Esophagus muscularis mucosa (tissue), 4 donors: Measurements from ENCODE around the gene PLEK. TPM values are rescaled to one million over a fixed set of nuclear protein-coding genes. Genes with fewer than 3 reads are reported as not detected.

ENCODE experiments used
- DNase-seq: peaks from one replicate; pipeline ENCODE4 v3.0.0-alpha.2; 2017; ENCODE audit errors: extremely low spot score
- H3K27ac ChIP-seq, 4 donors: fragments of 200-600 bp; sonication (generic); replicated peaks in 1 of 4; 1 replicate in 3 of 4; 2 replicates in 1 of 4; pipeline ENCODE4 v1.5.1; 2016 to 2019; ENCODE audit warnings: mild to moderate bottlenecking in 1 of 4
- H3K27me3 ChIP-seq, 4 donors: fragments of 200-600 bp; sonication (generic); one replicate each; pipeline versions ENCODE4 v1.5.1 to v1.6.0; 2016 to 2019
- H3K36me3 ChIP-seq, 4 donors: fragments of 200-600 bp; sonication (generic); one replicate each; pipeline ENCODE4 v1.5.1; 2016 to 2019
- H3K4me1 ChIP-seq, 4 donors: fragments of 200-600 bp; sonication (generic); one replicate each; pipeline ENCODE4 v1.5.1; 2016 to 2019
- H3K4me3 ChIP-seq, 4 donors: fragments of 200-600 bp; sonication (generic); 1 replicate in 2 of 4; 2 replicates in 2 of 4; pipeline ENCODE4 v1.5.1; 2016 to 2019; ENCODE audit warnings: mild to moderate bottlenecking in 4 of 4, moderate library complexity in 1 of 4
- H3K9me3 ChIP-seq, 4 donors: fragments of 200-600 bp; sonication (generic); 1 replicate in 3 of 4; 2 replicates in 1 of 4; pipeline ENCODE4 v1.5.1; 2016 to 2019
- EP300 ChIP-seq: sonication (generic); formaldehyde crosslinking; IDR thresholded peaks from one replicate; pipeline ENCODE4 v1.6.1; 2017; ENCODE audit warnings: antibody characterized with exemption
- POLR2A ChIP-seq: fragments of 450-650 bp; IDR thresholded peaks from one replicate; pipeline ENCODE4 v1.6.1; 2017; ENCODE audit warnings: antibody characterized with exemption, moderate library complexity, mild to moderate bottlenecking, low read depth
- POLR2AphosphoS5 ChIP-seq, 2 donors: sonication (generic); formaldehyde crosslinking; IDR thresholded peaks; one replicate each; pipeline ENCODE4 v1.6.1; 2017; ENCODE audit warnings: antibody characterized with exemption in 2 of 2
- WGBS: methylation state at CpG from one replicate; pipeline ENCODE4 v1.1.5; 2018; 5-methylcytosine and 5-hydroxymethylcytosine counted together
- intact Hi-C: fragments of 100-400 bp; cut with DNase I; formaldehyde crosslinking; loops from one replicate; pipeline ENCODE4 v1.15.1; 2023
- total RNA-seq, 4 donors: library from RNA; depleted of rRNA; stranded (reverse); fragments of >200 nt; gene quantifications; one replicate each; pipeline versions ENCODE4 v1.1.0 to v1.2.1, GENCODE V29; 2016
- TF ChIP-seq, protein P1 (sequence below), 3 experiments: fragments of 200-600 bp in 2 of 3; fragments of 450-650 bp in 1 of 3; sonication (generic) in 2 of 3; IDR thresholded peaks; one replicate each; pipeline ENCODE4 v1.5.1; 2017 to 2019; ENCODE audit warnings: antibody characterized with exemption in 3 of 3, mild to moderate bottlenecking in 2 of 3, moderate library complexity in 1 of 3

PLEK gene, protein sequence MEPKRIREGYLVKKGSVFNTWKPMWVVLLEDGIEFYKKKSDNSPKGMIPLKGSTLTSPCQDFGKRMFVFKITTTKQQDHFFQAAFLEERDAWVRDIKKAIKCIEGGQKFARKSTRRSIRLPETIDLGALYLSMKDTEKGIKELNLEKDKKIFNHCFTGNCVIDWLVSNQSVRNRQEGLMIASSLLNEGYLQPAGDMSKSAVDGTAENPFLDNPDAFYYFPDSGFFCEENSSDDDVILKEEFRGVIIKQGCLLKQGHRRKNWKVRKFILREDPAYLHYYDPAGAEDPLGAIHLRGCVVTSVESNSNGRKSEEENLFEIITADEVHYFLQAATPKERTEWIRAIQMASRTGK
- 10 to 100 TPM in 1 of 4 donors, 1 to 10 TPM in 3; 3.1 to 23.4 (median 6.0) TPM for total RNA-seq

DNA sequence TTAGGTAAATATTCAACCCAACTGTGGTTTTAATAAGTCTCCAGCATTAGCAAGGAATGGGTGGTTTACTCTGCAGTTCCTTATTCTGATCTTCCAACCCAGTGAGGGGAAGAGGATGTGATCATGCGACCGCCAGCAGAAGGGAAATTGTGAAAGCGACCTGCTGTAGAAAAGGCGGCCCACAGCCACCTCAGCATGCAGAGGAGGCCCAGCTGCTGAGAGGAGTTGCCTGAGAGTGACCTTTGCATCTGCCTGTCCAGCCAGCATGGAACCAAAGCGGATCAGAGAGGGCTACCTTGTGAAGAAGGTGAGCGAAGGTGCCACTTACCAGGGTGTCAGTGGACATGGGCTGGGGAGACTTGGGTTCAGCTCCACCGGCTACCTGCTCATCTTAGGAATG, at the start of gene PLEK:
Gene PLEK (plus strand): TSS at position 196 of the 400 bp plus-strand sequence. CDS start 70 bp downstream, at position 266.
- H3K4me1 ChIP-seq: peaks cover 0 to 12% (median 6%) of the 10 kb centered on the region in 4 donors
- no peaks in the 10 kb centered on the region for H3K27me3 ChIP-seq
- peak within 1 kb of the TSS in 2 of 4 donors; percentile 7 to 40 for H3K27ac ChIP-seq
- intact Hi-C loops: no loop called here
- TF ChIP-seq POLR2A: no peak
- peak; percentile 32 to 52 for TF ChIP-seq POLR2AphosphoS5 (IDR thresholded peaks at IDR 0.05)
- peak within 1 kb of the TSS; percentile 12 to 50 (median 30) for H3K4me3 ChIP-seq
- H3K36me3 ChIP-seq: no peaks in the 10 kb centered on the region
- H3K9me3 ChIP-seq: no peaks in the 10 kb centered on the region
- 84% methylated on average over 7 of the region's 7 CpGs for WGBS
- no peak for DNase-seq

DNA sequence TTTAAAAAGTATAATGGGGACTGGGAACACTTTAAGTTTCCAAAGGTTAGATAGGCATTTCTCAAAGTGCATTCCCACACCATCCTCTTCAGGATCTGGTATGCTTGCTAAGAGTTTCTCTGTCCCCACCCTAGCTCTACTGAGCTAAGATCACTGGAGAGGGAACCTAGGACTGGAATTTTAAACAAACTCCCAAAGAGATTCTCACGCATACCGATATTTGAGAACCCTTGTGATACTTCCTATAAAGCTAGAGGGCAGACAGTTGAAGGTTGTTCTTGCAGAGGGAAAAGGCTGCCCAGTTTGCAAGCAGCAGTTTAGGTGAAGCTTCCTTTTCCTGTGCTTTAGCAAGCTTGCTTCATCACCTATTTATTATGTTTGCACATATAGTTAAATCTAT, 49.0 kb upstream of the PLEK start:
- DNase-seq: no peak
- no peaks in the 10 kb centered on the region for H3K27me3 ChIP-seq
- TF ChIP-seq EP300 (no peak), POLR2A (no peak), POLR2AphosphoS5 (IDR thresholded peaks at IDR 0.05) (no peak)
- TF ChIP-seq, protein P1, sequence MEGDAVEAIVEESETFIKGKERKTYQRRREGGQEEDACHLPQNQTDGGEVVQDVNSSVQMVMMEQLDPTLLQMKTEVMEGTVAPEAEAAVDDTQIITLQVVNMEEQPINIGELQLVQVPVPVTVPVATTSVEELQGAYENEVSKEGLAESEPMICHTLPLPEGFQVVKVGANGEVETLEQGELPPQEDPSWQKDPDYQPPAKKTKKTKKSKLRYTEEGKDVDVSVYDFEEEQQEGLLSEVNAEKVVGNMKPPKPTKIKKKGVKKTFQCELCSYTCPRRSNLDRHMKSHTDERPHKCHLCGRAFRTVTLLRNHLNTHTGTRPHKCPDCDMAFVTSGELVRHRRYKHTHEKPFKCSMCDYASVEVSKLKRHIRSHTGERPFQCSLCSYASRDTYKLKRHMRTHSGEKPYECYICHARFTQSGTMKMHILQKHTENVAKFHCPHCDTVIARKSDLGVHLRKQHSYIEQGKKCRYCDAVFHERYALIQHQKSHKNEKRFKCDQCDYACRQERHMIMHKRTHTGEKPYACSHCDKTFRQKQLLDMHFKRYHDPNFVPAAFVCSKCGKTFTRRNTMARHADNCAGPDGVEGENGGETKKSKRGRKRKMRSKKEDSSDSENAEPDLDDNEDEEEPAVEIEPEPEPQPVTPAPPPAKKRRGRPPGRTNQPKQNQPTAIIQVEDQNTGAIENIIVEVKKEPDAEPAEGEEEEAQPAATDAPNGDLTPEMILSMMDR (IDR thresholded peaks at IDR 0.05): no peak
- H3K27ac ChIP-seq: no peak overlapping the region
- intact Hi-C loops: loop anchor here (5.0 kb wide), 1 partner anchor 64 kb away; the partner anchor contains the start of gene PPP3R1
- peaks cover 9 to 36% (median 23%) of the 10 kb centered on the region in 4 donors for H3K4me1 ChIP-seq
- H3K9me3 ChIP-seq: no peaks in the 10 kb centered on the region
- peaks cover 0 to 29% (median 17%) of the 10 kb centered on the region in 4 donors for H3K36me3 ChIP-seq
- no peak overlapping the region for H3K4me3 ChIP-seq
- WGBS: 65% methylated on average over 2 of the region's 2 CpGs

DNA sequence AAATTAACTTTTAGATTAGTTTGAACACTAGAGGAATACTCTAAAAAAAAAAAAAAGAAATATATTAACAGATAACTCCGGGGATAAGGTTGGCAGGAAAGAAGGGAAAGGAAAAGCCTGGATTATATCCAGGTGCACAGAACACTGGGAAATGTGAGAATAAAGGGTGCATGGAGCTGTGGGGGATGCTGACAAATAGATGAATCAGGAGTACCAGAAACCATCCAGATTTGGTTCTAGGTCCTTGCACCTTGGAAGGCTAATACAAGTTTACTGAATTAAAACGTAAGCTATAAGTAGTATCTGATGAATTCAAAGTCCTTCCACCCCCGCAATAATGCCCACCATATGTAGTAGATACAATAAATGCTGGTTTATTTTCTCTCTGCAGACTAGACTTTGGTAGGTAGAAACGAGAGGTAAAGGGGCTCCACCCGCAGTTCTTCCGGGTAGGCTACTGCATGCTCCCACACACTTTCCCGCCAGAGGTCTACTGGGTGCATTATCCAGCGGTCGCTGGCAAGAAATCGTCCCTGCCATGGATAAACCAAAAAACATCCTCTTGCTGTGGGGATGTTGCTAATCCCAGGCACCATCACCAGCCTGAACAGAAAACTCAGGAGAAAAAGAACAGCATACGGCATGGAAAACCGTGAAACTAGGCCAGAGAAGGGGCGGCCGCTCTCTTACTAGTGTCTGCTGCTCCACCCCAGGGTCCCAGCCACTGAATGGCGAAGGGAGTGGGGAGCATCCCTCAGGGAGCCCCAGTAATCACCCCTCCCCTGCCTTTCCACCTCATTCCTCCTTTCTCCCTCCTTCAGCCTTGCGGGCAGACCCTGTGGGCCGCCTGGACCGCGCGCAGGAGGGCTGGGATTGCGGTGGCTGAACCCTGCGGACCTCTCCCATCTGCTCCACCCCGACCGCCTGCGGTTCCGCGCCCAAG, 46.8 kb upstream of the PLEK start:
- Histone ChIP-seq H3K4me1 (peaks cover 9 to 36% (median 23%) of the 10 kb centered on the region in 4 donors), H3K9me3 (no peaks in the 10 kb centered on the region), H3K4me3 (peak overlapping the region; percentile 84 to 93 (median 90)), H3K27ac (peak overlapping the region; percentile 87 to 95 (median 92)), H3K36me3 (peaks cover 0 to 24% (median 12%) of the 10 kb centered on the region in 4 donors), H3K27me3 (no peaks in the 10 kb centered on the region)
- intact Hi-C loops: loop anchor here (5.0 kb wide), 1 partner anchor 66 kb away; the partner anchor contains the start of gene PPP3R1
- no peak for DNase-seq
- TF ChIP-seq POLR2AphosphoS5 (IDR thresholded peaks at IDR 0.05) (no peak), EP300 (no peak), POLR2A (no peak)
- TF ChIP-seq, protein P1 (IDR thresholded peaks at IDR 0.05): no peak
- 34% methylated on average over 27 of the region's 27 CpGs for WGBS

DNA sequence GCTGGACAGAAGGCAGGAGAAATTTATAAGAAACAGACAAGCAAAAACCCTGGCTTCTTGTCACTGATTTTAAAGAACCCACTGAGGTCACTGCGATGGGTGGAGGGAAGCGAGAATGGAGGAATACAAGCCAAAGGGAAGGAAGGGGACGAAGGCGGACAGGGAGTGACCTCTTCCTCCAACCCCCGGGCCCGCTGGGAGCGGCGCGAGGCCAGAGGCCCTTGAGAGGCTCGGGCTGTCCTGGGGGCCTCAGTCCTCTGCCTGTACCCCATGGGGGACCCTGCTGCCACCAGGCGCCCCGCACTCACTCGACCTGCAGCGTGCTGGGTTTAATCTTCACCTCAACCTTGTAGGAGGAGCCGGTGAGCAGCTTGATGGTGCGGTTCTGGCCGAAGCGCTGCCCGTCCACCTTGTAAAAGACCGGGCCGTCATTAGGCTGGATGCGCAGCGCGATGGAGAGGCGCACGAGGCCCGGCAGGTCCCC, 46.1 kb upstream of the PLEK start:
- no peak for DNase-seq
- Histone ChIP-seq H3K27me3 (no peaks in the 10 kb centered on the region), H3K36me3 (peaks cover 0 to 24% (median 12%) of the 10 kb centered on the region in 4 donors), H3K4me1 (peaks cover 9 to 36% (median 23%) of the 10 kb centered on the region in 4 donors), H3K9me3 (no peaks in the 10 kb centered on the region), H3K27ac (peak overlapping the region; percentile 87 to 95 (median 92)), H3K4me3 (peak overlapping the region; percentile 84 to 93 (median 90))
- WGBS: under 1% methylated on average over 19 of the region's 27 CpGs
- TF ChIP-seq, protein P1 (IDR thresholded peaks at IDR 0.05): no peak
- TF ChIP-seq POLR2A (no peak), POLR2AphosphoS5 (IDR thresholded peaks at IDR 0.05) (no peak), EP300 (no peak)
- intact Hi-C loops: loop anchor here (5.0 kb wide), 1 partner anchor 67 kb away; the partner anchor contains the start of gene PPP3R1
